Cerebellar cortex (tissue), 1 donor: ENCODE measurements around the gene C19orf85.
A peak's percentile ranks its signal among the peaks of the same experiment; 100 is the strongest.
"Not testable (repeated sequence)": the region's sequence is repeated elsewhere in the genome, so short reads cannot be mapped to it uniquely, and the experiment has no call there.

Experiments used
- DNase-seq: peaks from one replicate; pipeline ENCODE4 v3.0.0-alpha.2; 2015; ENCODE audit warnings: low spot score

The C19orf85 gene

GRCh38 chr19:55440411-55441105 lies 24.0 kb downstream of the C19orf85 start:
- no peak for DNase-seq

- no peak for DNase-seq
Observed at GRCh38 chr19:55439052-55439451, 25.5 kb downstream of the C19orf85 start.

DNA sequence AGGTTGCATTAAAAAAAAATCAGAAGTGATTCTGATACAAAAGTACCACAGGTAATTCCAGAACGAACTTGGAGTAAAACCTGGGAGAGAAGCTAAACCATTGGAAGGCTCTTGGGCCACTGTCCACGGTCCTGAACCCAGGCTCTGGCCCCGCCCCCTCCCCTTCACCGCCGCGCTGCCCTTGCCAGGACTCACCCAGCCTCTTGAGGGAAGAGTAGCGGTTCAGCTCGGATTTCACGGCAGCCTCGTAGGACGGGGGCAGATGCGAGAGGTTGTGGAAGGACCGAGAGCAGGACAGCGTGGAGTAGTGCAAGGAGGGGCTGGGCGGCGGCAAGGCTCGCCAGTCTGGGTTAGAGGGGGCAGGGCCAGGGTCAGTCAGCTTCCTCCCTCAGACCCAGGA lies 27.1 kb downstream of the C19orf85 start:
- DNase-seq = peak; percentile 62

GRCh38 chr19:55436847-55437246 lies 27.7 kb downstream of the C19orf85 start:
- DNase-seq = no peak

GRCh38 chr19:55435020-55435419 lies 29.5 kb downstream of the C19orf85 start:
- DNase-seq = no peak

GRCh38 chr19:55434356-55434919 lies 30.1 kb downstream of the C19orf85 start:
- DNase-seq = no peak

DNA sequence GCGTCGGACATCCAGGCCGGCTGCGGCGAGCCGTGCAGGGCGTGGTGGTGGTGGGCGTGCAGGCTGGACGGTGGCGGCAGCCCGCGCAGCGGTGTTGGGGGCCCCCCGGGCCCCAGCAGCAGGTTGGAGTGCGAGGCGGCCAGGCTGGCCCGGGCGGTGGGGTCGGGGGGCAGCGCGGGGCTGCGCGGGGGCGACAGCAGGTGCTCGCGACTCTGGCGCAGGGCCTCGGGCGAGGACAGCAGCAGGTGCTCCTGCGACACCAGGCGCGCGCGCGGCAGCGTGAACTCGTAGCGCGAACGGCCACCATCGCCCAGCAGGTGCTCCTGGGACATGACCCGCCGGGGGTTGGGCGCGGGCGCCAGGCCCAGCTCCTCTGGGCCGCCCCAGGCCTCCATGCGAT lies 31.3 kb downstream of the C19orf85 start:
- no peak for DNase-seq

DNA sequence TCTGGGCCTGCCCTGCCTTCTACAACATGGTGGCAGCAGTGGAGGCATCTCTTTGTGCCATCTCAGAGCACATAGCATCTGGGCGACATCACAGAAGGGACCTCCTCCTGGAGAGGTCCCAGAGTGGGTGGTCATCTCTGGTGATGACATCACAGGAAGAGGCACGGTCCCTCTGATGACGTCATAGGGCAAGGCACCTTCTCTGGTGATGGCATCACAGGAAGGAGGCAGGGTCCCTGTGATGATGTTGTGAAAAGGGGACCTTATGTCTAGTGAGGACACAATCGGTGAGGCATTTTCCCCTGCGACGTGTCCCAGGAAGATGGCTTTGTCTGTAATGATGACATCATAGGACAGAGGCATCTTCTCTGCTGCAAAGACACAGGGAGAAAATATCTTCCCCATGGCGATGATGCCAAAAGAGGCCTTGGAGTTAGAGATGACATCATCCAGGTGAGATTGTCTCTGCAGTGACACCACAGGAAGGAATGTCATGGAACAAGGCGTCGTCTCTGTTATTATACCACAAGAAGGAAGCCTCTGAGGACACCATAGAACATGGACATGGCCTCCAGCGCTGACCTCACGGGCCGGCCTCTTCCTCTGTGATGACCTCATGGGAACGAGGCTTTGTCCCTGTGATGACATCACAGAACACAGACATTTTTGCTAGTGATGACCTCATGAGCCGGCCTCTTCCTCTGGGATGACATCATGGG lies 32.2 kb downstream of the C19orf85 start:
- DNase-seq = no peak

GRCh38 chr19:55431183-55431582 lies 33.4 kb downstream of the C19orf85 start:
- no peak for DNase-seq

- no peak for DNase-seq
Observed at GRCh38 chr19:55426042-55426441, 38.5 kb downstream of the C19orf85 start.

DNA sequence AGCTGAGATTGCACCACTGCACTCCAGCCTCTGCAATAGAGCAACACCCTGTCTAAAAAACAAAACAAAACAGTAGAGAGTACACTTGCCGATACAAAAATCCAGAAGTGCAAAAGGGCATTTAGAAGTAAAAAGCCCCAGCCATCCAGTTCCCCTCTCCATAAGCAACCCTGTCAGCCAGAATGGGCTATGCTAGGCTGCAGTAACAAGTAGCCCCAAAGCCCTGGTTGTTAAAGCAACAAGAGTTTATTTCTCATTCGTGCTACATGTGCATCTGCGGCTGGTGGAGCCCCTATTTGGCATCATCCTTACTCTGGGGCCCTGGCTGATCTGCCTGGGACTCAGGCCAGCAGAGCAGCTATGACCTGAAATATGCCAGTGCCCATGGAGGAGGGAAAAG lies 40.0 kb downstream of the C19orf85 start:
- no peak for DNase-seq

DNA sequence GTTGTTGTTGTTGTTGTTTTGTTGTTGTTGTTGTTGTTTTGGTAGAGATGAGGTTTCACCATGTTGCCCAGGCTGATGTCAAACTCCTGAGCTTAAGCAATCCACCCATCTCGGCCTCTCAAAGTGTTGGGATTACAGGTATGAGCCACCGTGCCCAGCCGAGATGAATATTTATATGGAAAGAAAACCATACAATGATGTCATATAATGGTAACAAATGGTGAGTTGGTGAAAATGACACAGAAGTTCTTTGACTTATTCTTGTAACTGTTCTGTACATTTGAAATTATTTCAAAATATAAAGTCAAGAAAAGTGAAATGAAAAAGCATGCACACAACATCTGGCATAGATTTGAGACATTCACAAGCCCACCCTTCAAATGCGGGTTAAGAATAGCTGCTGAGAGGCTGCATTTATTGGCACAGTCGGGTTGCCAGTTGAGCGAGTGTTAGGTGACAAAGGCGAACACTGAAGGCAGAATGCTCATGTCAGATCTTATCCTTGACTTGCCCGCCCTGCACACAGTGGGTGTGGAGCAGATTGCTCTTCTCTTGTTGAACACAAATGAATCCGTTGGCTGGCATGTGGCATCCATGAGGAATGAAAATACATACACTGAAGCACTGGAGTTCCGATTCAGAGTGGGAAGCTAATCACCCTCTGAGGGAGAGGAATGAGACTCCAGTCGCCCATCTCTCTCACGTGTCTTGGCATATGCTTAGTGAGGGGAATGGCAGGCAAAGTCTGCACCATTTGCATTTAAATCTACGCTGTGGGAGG lies 41.1 kb downstream of the C19orf85 start:
- DNase-seq = no peak

- DNase-seq = not testable (repeated sequence)
Observed at GRCh38 chr19:55421281-55421680, 43.3 kb downstream of the C19orf85 start.

- no peak for DNase-seq
Observed at GRCh38 chr19:55419624-55420236, 44.8 kb downstream of the C19orf85 start.

GRCh38 chr19:55419103-55419502 lies 45.4 kb downstream of the C19orf85 start:
- DNase-seq = no peak

GRCh38 chr19:55418185-55418584 lies 46.4 kb downstream of the C19orf85 start:
- DNase-seq = peak; percentile 77
